ENCODE results near the gene EFCAB13. TPM values are rescaled to one million over a fixed set of nuclear protein-coding genes. Genes with fewer than 3 reads are reported as not detected.

Gene EFCAB13
- total RNA-seq, 2 experiments from 2014 or later = 12.6 to 13.5 TPM

- no peak for ATAC-seq (ENCODE audit: poor library complexity)
- Histone ChIP-seq H3K27ac (ENCODE audit: low read depth in 1 of 2, low read length in 2 of 2) (no peak overlapping the region), H3K9me3 (ENCODE audit: control insufficient read depth in 1 of 2, insufficient read depth in 1 of 2, low read length in 2 of 2) (no peaks in the 10 kb centered on the region), H3K27me3 (ENCODE audit: control insufficient read depth in 1 of 2, insufficient read depth in 2 of 2, low read length in 2 of 2) (no peaks in the 10 kb centered on the region), H3K4me3 (ENCODE audit: low read length) (no peak overlapping the region), H3K36me3 (ENCODE audit: insufficient read depth, low read length) (no peaks in the 10 kb centered on the region), H3K4me1 (ENCODE audit: insufficient read depth, low read length) (no peaks in the 10 kb centered on the region)
- ChIA-PET CTCF (no interaction called here), POLR2A (no interaction called here)
- TF ChIP-seq, protein P1, sequence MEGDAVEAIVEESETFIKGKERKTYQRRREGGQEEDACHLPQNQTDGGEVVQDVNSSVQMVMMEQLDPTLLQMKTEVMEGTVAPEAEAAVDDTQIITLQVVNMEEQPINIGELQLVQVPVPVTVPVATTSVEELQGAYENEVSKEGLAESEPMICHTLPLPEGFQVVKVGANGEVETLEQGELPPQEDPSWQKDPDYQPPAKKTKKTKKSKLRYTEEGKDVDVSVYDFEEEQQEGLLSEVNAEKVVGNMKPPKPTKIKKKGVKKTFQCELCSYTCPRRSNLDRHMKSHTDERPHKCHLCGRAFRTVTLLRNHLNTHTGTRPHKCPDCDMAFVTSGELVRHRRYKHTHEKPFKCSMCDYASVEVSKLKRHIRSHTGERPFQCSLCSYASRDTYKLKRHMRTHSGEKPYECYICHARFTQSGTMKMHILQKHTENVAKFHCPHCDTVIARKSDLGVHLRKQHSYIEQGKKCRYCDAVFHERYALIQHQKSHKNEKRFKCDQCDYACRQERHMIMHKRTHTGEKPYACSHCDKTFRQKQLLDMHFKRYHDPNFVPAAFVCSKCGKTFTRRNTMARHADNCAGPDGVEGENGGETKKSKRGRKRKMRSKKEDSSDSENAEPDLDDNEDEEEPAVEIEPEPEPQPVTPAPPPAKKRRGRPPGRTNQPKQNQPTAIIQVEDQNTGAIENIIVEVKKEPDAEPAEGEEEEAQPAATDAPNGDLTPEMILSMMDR (IDR thresholded peaks at IDR 0.05) = no peak
- Mint-ChIP-seq H3K9me3 (no peaks in the 10 kb centered on the region), H3K4me1 (ENCODE audit: low read depth) (no peaks in the 10 kb centered on the region), H3K4me3 (no peak overlapping the region), H3K36me3 (ENCODE audit: low read depth) (peaks cover 16% of the 10 kb centered on the region), H3K27me3 (no peaks in the 10 kb centered on the region), H3K27ac (no peak overlapping the region)
- intact Hi-C loops (cut with DNase I, micrococcal nuclease) = no loop called here
- DNase-seq = no peak
These were observed 29.1 kb downstream of the EFCAB13 start for GRCh38 chr17:47352848-47353247.

DNA sequence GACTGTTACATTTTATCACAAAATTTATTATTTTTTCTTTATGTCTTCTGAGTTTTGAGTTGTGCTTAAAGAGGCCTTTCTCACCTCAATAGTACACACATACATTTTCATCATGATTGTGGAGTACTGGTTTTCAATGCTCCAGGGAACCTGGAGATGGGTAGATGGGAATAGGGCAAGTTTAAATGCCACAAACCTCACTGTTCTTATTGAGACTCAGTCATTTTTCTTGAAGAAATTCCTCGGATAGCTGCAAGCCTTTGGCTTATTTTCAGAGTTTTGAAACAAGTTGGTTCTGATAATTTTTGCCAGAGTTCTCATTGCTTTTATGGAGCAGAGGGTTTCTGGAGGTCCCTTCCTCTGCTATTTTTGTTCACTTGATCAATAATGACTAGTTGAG lies 34.9 kb downstream of the EFCAB13 start:
- H3K36me3 ChIP-seq (ENCODE audit: insufficient read depth, low read length) = no peaks in the 10 kb centered on the region
- no peaks in the 10 kb centered on the region for H3K4me1 ChIP-seq (ENCODE audit: insufficient read depth, low read length)
- H3K27ac ChIP-seq (ENCODE audit: low read depth in 1 of 2, low read length in 2 of 2) = no peak overlapping the region
- ChIA-PET POLR2A (no interaction called here), CTCF (no interaction called here)
- H3K27me3 Mint-ChIP-seq = no peaks in the 10 kb centered on the region
- DNase-seq (no peak), ATAC-seq (ENCODE audit: poor library complexity) (no peak)
- no peak overlapping the region for H3K4me3 ChIP-seq (ENCODE audit: low read length)
- no peak overlapping the region for H3K4me3 Mint-ChIP-seq
- no peaks in the 10 kb centered on the region for H3K9me3 ChIP-seq (ENCODE audit: control insufficient read depth in 1 of 2, insufficient read depth in 1 of 2, low read length in 2 of 2)
- H3K4me1 Mint-ChIP-seq (ENCODE audit: low read depth) = no peaks in the 10 kb centered on the region
- H3K27me3 ChIP-seq (ENCODE audit: control insufficient read depth in 1 of 2, insufficient read depth in 2 of 2, low read length in 2 of 2) = no peaks in the 10 kb centered on the region
- no peaks in the 10 kb centered on the region for H3K9me3 Mint-ChIP-seq
- H3K27ac Mint-ChIP-seq = no peak overlapping the region
- peaks cover 10% of the 10 kb centered on the region for H3K36me3 Mint-ChIP-seq (ENCODE audit: low read depth)
- intact Hi-C loops (cut with DNase I, micrococcal nuclease) = no loop called here
- TF ChIP-seq, protein P1 (IDR thresholded peaks at IDR 0.05) = no peak

- no peak overlapping the region for H3K27ac Mint-ChIP-seq
- Histone ChIP-seq H3K4me1 (ENCODE audit: insufficient read depth, low read length) (no peaks in the 10 kb centered on the region), H3K9me3 (ENCODE audit: control insufficient read depth in 1 of 2, insufficient read depth in 1 of 2, low read length in 2 of 2) (no peaks in the 10 kb centered on the region), H3K4me3 (ENCODE audit: low read length) (no peak overlapping the region), H3K27ac (ENCODE audit: low read depth in 1 of 2, low read length in 2 of 2) (no peak overlapping the region), H3K36me3 (ENCODE audit: insufficient read depth, low read length) (no peaks in the 10 kb centered on the region), H3K27me3 (ENCODE audit: control insufficient read depth in 1 of 2, insufficient read depth in 2 of 2, low read length in 2 of 2) (no peaks in the 10 kb centered on the region)
- no peaks in the 10 kb centered on the region for H3K4me1 Mint-ChIP-seq (ENCODE audit: low read depth)
- no peak for ATAC-seq (ENCODE audit: poor library complexity)
- H3K4me3 Mint-ChIP-seq = no peak overlapping the region
- POLR2A ChIA-PET = no interaction called here
- no peaks in the 10 kb centered on the region for H3K36me3 Mint-ChIP-seq (ENCODE audit: low read depth)
- intact Hi-C loops (cut with DNase I, micrococcal nuclease) = loop anchor here (2.0 to 5.0 kb wide), 2 partner anchors 252 to 254 kb away; no protein-coding TSS in a partner anchor
- CTCF ChIA-PET = no interaction called here
- H3K9me3 Mint-ChIP-seq = no peaks in the 10 kb centered on the region
- no peak for DNase-seq
- H3K27me3 Mint-ChIP-seq = no peaks in the 10 kb centered on the region
- TF ChIP-seq, protein P1 (IDR thresholded peaks at IDR 0.05) = no peak
These were observed 39.4 kb downstream of the EFCAB13 start for GRCh38 chr17:47363171-47363570.

All from CD4-positive, alpha-beta T cell (primary cell).